A549 (cell line): Measurements from ENCODE around the gene FAM180B. TPM values are rescaled to one million over a fixed set of nuclear protein-coding genes. Genes with fewer than 3 reads are reported as not detected.

ENCODE experiments used
- ATAC-seq, 2 experiments: fragments of 200-7000 bp in 1 of 2; fragments of >200 bp in 1 of 2; cut with Nextera tagmentation in 1 of 2; cut with Tn5 transposase in 1 of 2; 3 replicates each; pipeline versions ENCODE4 v1.8.0 to v1.9.1; 2018 to 2020; ENCODE audit warnings: mild to moderate bottlenecking in 1 of 2, moderate library complexity in 1 of 2
- CTCF ChIA-PET: fragments of 300-600 bp; sonication (Branson Sonifier 250); formaldehyde crosslinking; extraction: SDS; loops from one replicate; lab custom pipeline; 2021; ENCODE audit warnings: antibody characterized with exemption, inconsistent platforms; lab: Yijun Ruan, JAX
- POLR2A ChIA-PET: fragments of 350-600 bp; formaldehyde crosslinking; extraction: SDS; loops from one replicate; lab custom pipeline; 2021; ENCODE audit warnings: antibody characterized with exemption, inconsistent platforms; lab: Yijun Ruan, JAX
- DNase-seq, 2 experiments: peaks; one replicate each; pipeline versions ENCODE4 v3.0.0 to v3.0.0-alpha.2; 2011 to 2016; ENCODE audit warnings: low read depth in 1 of 2, low spot score in 1 of 2
- FAIRE-seq: peaks from 2 replicates; lab custom pipeline; 2011; peaks lifted over from hg19 to GRCh38; lab: Jason Lieb, UNC
- H3K27ac ChIP-seq, 2 experiments: fragments of >200 bp; sonication (Bioruptor Twin); formaldehyde crosslinking; 3 replicates each; pipeline ENCODE4 v1.5.1; 2016 to 2017
- H3K4me1 ChIP-seq: fragments of >200 bp; sonication (Bioruptor Twin); formaldehyde crosslinking; 3 replicates; pipeline ENCODE4 v1.6.1; 2016
- H3K4me2 ChIP-seq: fragments of >200 bp; sonication (Bioruptor Twin); formaldehyde crosslinking; 3 replicates; pipeline ENCODE4 v1.6.1; 2016
- H3K4me3 ChIP-seq: fragments of >200 bp; sonication (Bioruptor Twin); formaldehyde crosslinking; 3 replicates; pipeline ENCODE4 v1.5.1; 2016
- H3K9me3 ChIP-seq: fragments of >200 bp; sonication (Bioruptor Twin); formaldehyde crosslinking; 3 replicates; pipeline ENCODE4 v1.6.1; 2016
- BCL3 ChIP-seq: fragments of >200 bp; sonication (Bioruptor Twin); formaldehyde crosslinking; IDR thresholded peaks from 3 replicates; pipeline ENCODE4 v1.6.1; 2016
- CHD2 ChIP-seq: fragments of 150-350 bp; IDR thresholded peaks from 2 replicates; pipeline ENCODE4 v1.6.1; 2014; ENCODE audit warnings: low read length; ENCODE audit not compliant: partially characterized antibody
- CTCF ChIP-seq: fragments of >200 bp; sonication (Bioruptor Twin); formaldehyde crosslinking; IDR thresholded peaks from 3 replicates; pipeline ENCODE4 v1.5.1; 2016
- ELK1 ChIP-seq: fragments of 150-350 bp; IDR thresholded peaks from 2 replicates; pipeline ENCODE4 v1.6.1; 2014; ENCODE audit warnings: low read depth, mild to moderate bottlenecking, low read length
- HEYL ChIP-seq: fragments of 250-450 bp; sonication (Bioruptor Pico); IDR thresholded peaks from 2 replicates; pipeline ENCODE4 v1.8.0; 2021; ENCODE audit warnings: mild to moderate bottlenecking, moderate library complexity
- HMGXB4 ChIP-seq: fragments of 250-450 bp; sonication (Bioruptor Pico); IDR thresholded peaks from 2 replicates; pipeline ENCODE4 v1.5.0; 2021; ENCODE audit warnings: mild to moderate bottlenecking, moderate library complexity, borderline replicate concordance
- HOXA7 ChIP-seq: fragments of 250-450 bp; sonication (Bioruptor Pico); IDR thresholded peaks from 2 replicates; pipeline ENCODE4 v1.5.0; 2020; ENCODE audit warnings: mild to moderate bottlenecking, moderate library complexity
- HOXB13 ChIP-seq: fragments of 250-450 bp; sonication (Bioruptor Pico); IDR thresholded peaks from 2 replicates; pipeline ENCODE4 v1.5.0; 2020; ENCODE audit warnings: low read depth, mild to moderate bottlenecking, moderate library complexity
- HOXB5 ChIP-seq: fragments of 250-450 bp; sonication (Bioruptor Pico); IDR thresholded peaks from 2 replicates; pipeline ENCODE4 v1.5.0; 2020; ENCODE audit warnings: mild to moderate bottlenecking, moderate library complexity
- JUN ChIP-seq, 2 experiments: fragments of >200 bp; sonication (Bioruptor Twin); formaldehyde crosslinking; IDR thresholded peaks; 2 replicates in 1 of 2; 3 replicates in 1 of 2; pipeline ENCODE4 v1.6.1; 2016 to 2017
- KDM5A ChIP-seq: fragments of 200-600 bp; sonication (generic); IDR thresholded peaks from 2 replicates; pipeline ENCODE4 v1.6.1; 2016; ENCODE audit warnings: antibody characterized with exemption, mild to moderate bottlenecking
- MAFK ChIP-seq: fragments of 450-650 bp; IDR thresholded peaks from 2 replicates; pipeline ENCODE4 v1.6.1; 2014; ENCODE audit not compliant: partially characterized antibody
- MAX ChIP-seq: IDR thresholded peaks from 2 replicates; pipeline ENCODE4 v1.6.1; 2012
- NPAS2 ChIP-seq: fragments of 250-450 bp; sonication (Bioruptor Pico); IDR thresholded peaks from 2 replicates; pipeline ENCODE4 v1.8.0; 2022; ENCODE audit warnings: mild to moderate bottlenecking, moderate library complexity, borderline replicate concordance
- POLR2AphosphoS2 ChIP-seq: conservative IDR thresholded peaks from 2 replicates; pipeline ENCODE4 v1.6.1; 2012; ENCODE audit warnings: low read length, improper control_type of control experiment, inconsistent platforms
- RAD21 ChIP-seq, 2 experiments: fragments of >200 bp in 1 of 2; sonication (Bioruptor Twin) in 1 of 2; formaldehyde crosslinking in 1 of 2; IDR thresholded peaks in 1 of 2; conservative IDR thresholded peaks in 1 of 2; 2 replicates in 1 of 2; 3 replicates in 1 of 2; pipeline ENCODE4 v1.6.1; 2012 to 2018; ENCODE audit warnings: inconsistent platforms in 1 of 2
- REST ChIP-seq: fragments of 200-600 bp; sonication (generic); IDR thresholded peaks from 2 replicates; pipeline ENCODE4 v1.6.1; 2016; ENCODE audit warnings: antibody characterized with exemption, mild to moderate bottlenecking, moderate library complexity
- SMC3 ChIP-seq: fragments of >200 bp; sonication (Bioruptor Twin); formaldehyde crosslinking; IDR thresholded peaks from 3 replicates; pipeline ENCODE4 v1.6.1; 2018; ENCODE audit warnings: inconsistent platforms
- SREBF2 ChIP-seq: fragments of 450-650 bp; IDR thresholded peaks from 2 replicates; pipeline ENCODE4 v1.6.1; 2014; ENCODE audit warnings: mild to moderate bottlenecking, moderate library complexity
- TFCP2L1 ChIP-seq: fragments of 250-450 bp; sonication (Bioruptor Pico); IDR thresholded peaks from 2 replicates; pipeline ENCODE4 v1.5.0; 2021; ENCODE audit warnings: mild to moderate bottlenecking
- TP53 ChIP-seq: fragments of 250-450 bp; sonication (Bioruptor Pico); IDR thresholded peaks from 2 replicates; pipeline ENCODE4 v1.5.0; 2021; ENCODE audit warnings: mild to moderate bottlenecking, moderate library complexity
- ZNF302 ChIP-seq: fragments of 250-450 bp; sonication (Bioruptor Pico); IDR thresholded peaks from 2 replicates; pipeline ENCODE4 v1.9.0; 2021; ENCODE audit warnings: inconsistent platforms, mild to moderate bottlenecking, moderate library complexity
- ZSCAN20 ChIP-seq: fragments of 250-450 bp; sonication (Bioruptor Pico); IDR thresholded peaks from 2 replicates; pipeline ENCODE4 v1.8.0; 2022; ENCODE audit warnings: mild to moderate bottlenecking, moderate library complexity
- WGBS: methylation state at CpG from one replicate; pipeline ENCODE4 v1.1.6; 2017; ENCODE audit errors: missing lambda C conversion rate; 5-methylcytosine and 5-hydroxymethylcytosine counted together
- polyA plus RNA-seq, 4 experiments: library from polyadenylated mRNA; depleted of rRNA in 3 of 4; stranded (reverse); fragments of >200 nt; fragmentation: RNase III in 1 of 4; extraction: RNeasy Plus Mini Kit Qiagen cat#74134 plus additional on column Dnase treatment in 1 of 4; gene quantifications; 2 replicates in 3 of 4; 3 replicates in 1 of 4; pipeline ENCODE4 v1.2.3, GENCODE V29; 2011 to 2017

Gene FAM180B
- polyA plus RNA-seq, 2 of the 4 experiments (the other 2 are of a cell fraction), result not detected

GRCh38 chr11:47616726-47617416 lies 30.4 kb downstream of the FAM180B start:
- no peaks in the 10 kb centered on the region for H3K4me1 ChIP-seq
- peak; percentile 37 to 63 for DNase-seq
- no peak for FAIRE-seq
- H3K4me3 ChIP-seq, result no peak overlapping the region
- peak; percentile 33 to 75; a peak in 3 of 5 replicates for TF ChIP-seq RAD21 (conservative IDR thresholded peaks at IDR 0.05 in 1 of 2, IDR thresholded peaks at IDR 0.05 in 1 of 2)
- TF ChIP-seq HMGXB4 (CRISPR knock-in tag), result no peak
- TF ChIP-seq ZSCAN20 (CRISPR knock-in tag), result no peak
- no peak for TF ChIP-seq JUN (IDR thresholded peaks at IDR 0.05)
- 0 out of 3 replicates have a peak, but pooled peaks have one; percentile 18 for TF ChIP-seq SMC3
- TF ChIP-seq HOXB13 (CRISPR knock-in tag), result no peak
- TF ChIP-seq ELK1, result no peak
- no peak for TF ChIP-seq KDM5A
- no peak for TF ChIP-seq CHD2
- no peak for TF ChIP-seq REST
- peak; percentile 44 for TF ChIP-seq CTCF
- TF ChIP-seq NPAS2 (CRISPR knock-in tag), result no peak
- no peak for TF ChIP-seq POLR2AphosphoS2
- WGBS, result 85% methylated on average over 10 of the region's 10 CpGs
- no peak overlapping the region for H3K4me2 ChIP-seq
- ChIA-PET CTCF (interaction anchor here (0.7 to 1.4 kb wide), 5 partner anchors 9 to 31 kb away, joined by 3 to 12 read pairs (median 3); no protein-coding TSS in a partner anchor), POLR2A (interaction anchor here (0.7 kb wide), 1 partner anchor 24 kb away, joined by 3 read pairs; no protein-coding TSS in a partner anchor)
- H3K9me3 ChIP-seq, result no peaks in the 10 kb centered on the region
- H3K27ac ChIP-seq, result no peak overlapping the region
- ATAC-seq, result peak; percentile 76 to 86

GRCh38 chr11:47617417-47617809 lies 30.9 kb downstream of the FAM180B start:
- DNase-seq (no peak), ATAC-seq (no peak), FAIRE-seq (no peak)
- Histone ChIP-seq H3K4me2 (no peak overlapping the region), H3K4me1 (no peaks in the 10 kb centered on the region), H3K4me3 (no peak overlapping the region), H3K27ac (no peak overlapping the region), H3K9me3 (no peaks in the 10 kb centered on the region)
- 77% methylated on average over 3 of the region's 3 CpGs for WGBS
- CTCF ChIA-PET, result interaction anchor here (0.7 to 1.4 kb wide), 5 partner anchors 9 to 32 kb away, joined by 3 to 12 read pairs (median 3); no protein-coding TSS in a partner anchor
- POLR2A ChIA-PET, result no interaction called here
- TF ChIP-seq BCL3 (no peak), HOXB5 (no peak), TFCP2L1 (no peak), ZNF302 (CRISPR knock-in tag) (no peak), HOXA7 (no peak), MAFK (no peak), ZSCAN20 (CRISPR knock-in tag) (no peak), TP53 (CRISPR knock-in tag) (no peak), MAX (no peak), CTCF (no peak), HEYL (CRISPR knock-in tag) (no peak), SREBF2 (no peak)
